NCI-H460 (cell line): Measurements from ENCODE around the gene FAM83F. TPM values are rescaled to one million over a fixed set of nuclear protein-coding genes. Genes with fewer than 3 reads are reported as not detected.

Experiments
- DNase-seq: peaks from one replicate; pipeline ENCODE4 v3.0.0-alpha.2; 2016; ENCODE audit warnings: low read depth; ENCODE audit errors: extremely low read depth
- total RNA-seq: library from RNA; depleted of rRNA; stranded (reverse); fragments of >200 nt; shearing (Covaris generic); gene quantifications from 2 replicates; pipeline ENCODE4 v1.2.3, GENCODE V29; 2014; rRNA removed

Gene FAM83F
- total RNA-seq, 1 experiment from 2014 or later = 0.07 TPM

GRCh38 chr22:40054486-40054885 lies 59.7 kb downstream of the FAM83F start:
- DNase-seq = no peak

GRCh38 chr22:40055143-40055883 lies 60.6 kb downstream of the FAM83F start:
- DNase-seq = no peak

GRCh38 chr22:40056154-40056553 lies 61.4 kb downstream of the FAM83F start:
- DNase-seq = no peak

- no peak for DNase-seq
Observed at GRCh38 chr22:40056559-40056958, 61.8 kb downstream of the FAM83F start.

GRCh38 chr22:40057652-40058051 lies 62.9 kb downstream of the FAM83F start:
- DNase-seq = no peak

- no peak for DNase-seq
Observed at GRCh38 chr22:40058265-40058664, 63.5 kb downstream of the FAM83F start.

GRCh38 chr22:40065981-40066380 lies 71.2 kb downstream of the FAM83F start:
- no peak for DNase-seq

- no peak for DNase-seq
Observed at GRCh38 chr22:40067639-40068038, 72.9 kb downstream of the FAM83F start.

- no peak for DNase-seq
Observed at GRCh38 chr22:40070701-40071100, 75.9 kb downstream of the FAM83F start.

- DNase-seq = no peak
Observed at GRCh38 chr22:40071720-40072119, 77.0 kb downstream of the FAM83F start.

- DNase-seq = no peak
Observed at GRCh38 chr22:40076702-40077645, 82.2 kb downstream of the FAM83F start.

- DNase-seq = no peak
Observed at GRCh38 chr22:40077646-40078016, 82.9 kb downstream of the FAM83F start.

- DNase-seq = no peak
Observed at GRCh38 chr22:40081662-40082061, 86.9 kb downstream of the FAM83F start.

GRCh38 chr22:40082184-40082583 lies 87.4 kb downstream of the FAM83F start:
- DNase-seq = no peak

- no peak for DNase-seq
Observed at GRCh38 chr22:40083794-40084193, 89.0 kb downstream of the FAM83F start.

GRCh38 chr22:40084246-40084645 lies 89.5 kb downstream of the FAM83F start:
- no peak for DNase-seq

GRCh38 chr22:40088818-40089217 lies 94.1 kb downstream of the FAM83F start:
- no peak for DNase-seq

Other genes starting within 250 kb of the FAM83F start
- gene ENTHD1, start 101.2 kb upstream of the FAM83F start, total RNA-seq = not detected in 2 replicates
- 0.02 TPM in 1 of 2 replicates, not detected in the other for gene GRAP2, start 93.9 kb upstream of the FAM83F start, total RNA-seq
- not detected in 2 replicates for gene TMA7B, start 34.6 kb upstream of the FAM83F start, total RNA-seq
- 8.8 and 10.5 TPM in 2 replicates for gene TNRC6B, start 183.0 kb downstream of the FAM83F start, total RNA-seq